GM21529 (cell line): ENCODE results near the gene PCNX3.

Experiments used
- ATAC-seq: cut with Tn5 transposase; IDR thresholded peaks from one replicate; pipeline ENCODE4 v1.9.1; 2021; ENCODE audit not compliant: unreplicated experiment

The PCNX3 gene

DNA sequence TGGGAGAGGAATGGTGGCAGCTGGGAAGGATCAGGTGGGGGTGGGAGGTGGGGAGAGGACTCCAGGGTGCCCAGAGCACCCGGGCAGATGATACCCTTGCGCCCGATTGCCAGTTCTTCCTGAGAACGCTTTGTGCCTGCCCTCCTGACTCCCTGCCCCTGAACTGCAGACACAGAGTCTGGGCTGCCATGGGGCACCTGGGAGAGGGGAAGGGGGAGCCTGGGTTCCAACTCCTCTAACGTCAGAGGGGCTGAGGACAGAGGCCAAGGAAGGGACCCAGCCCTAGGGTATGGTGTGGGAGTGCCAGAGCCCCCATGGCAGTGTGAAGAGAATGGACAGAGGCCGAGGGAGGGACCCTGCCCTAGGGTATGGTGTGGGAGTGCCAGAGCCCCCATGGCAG lies 19.1 kb upstream of the PCNX3 start:
- ATAC-seq = no peak

DNA sequence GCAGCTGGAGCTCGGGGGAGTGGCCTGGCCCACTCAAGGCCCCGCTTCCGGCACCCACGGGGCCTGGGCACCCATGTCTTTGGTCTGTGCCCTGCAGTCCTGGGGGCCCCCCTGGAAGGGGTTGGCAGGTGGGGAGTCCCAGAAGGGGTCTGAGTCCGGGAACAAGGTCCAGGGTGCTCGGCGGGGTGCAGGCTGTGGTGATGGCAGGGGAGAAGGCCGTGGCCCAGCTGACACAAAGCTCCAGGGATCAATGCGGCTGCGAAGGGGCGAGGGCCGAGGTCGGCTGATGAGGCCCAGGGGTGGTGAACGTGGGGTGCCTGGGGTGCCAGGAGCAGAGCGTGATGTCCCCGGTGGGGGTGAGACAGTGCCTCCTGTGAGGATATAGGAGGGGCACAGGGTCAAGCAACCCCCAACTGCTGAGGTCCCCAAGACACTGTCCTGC lies 17.3 kb upstream of the PCNX3 start:
- no peak for ATAC-seq

DNA sequence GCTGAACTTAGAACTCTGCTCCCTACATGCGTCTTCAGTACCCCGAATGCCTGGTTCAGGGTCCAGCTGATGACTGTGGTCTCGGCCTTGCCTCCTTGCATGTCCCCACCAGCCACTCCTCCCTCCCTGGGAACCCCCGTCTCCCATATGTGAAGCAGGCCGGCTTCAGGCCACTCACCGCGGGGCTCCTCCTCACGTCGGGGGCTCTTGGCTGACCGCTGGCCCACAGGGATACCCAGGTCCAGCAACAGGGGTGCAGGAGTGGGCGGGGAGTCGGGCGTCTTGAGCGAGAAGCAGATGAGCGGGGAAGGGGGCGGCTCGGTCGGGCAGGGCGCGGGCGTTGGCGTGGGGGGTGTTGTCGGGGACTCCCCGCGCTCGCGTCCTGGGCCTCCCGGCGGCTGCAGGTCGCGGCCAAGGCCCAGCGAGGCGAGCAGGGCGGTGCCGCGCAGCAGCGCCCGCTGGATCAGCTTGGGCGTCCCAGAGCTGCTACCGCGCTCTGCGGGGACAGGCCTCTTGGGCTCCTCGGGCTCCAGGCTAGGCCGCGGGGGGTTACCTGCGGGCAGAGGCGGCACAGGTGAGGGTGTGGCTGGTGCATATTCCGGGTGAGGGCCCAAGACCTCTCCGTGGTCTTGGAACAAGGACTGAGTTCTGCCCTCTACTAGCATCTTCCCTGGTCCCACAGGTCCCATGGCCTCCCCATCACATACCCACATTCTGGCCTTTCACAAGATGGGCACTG lies 16.2 kb upstream of the PCNX3 start:
- ATAC-seq = no peak

DNA sequence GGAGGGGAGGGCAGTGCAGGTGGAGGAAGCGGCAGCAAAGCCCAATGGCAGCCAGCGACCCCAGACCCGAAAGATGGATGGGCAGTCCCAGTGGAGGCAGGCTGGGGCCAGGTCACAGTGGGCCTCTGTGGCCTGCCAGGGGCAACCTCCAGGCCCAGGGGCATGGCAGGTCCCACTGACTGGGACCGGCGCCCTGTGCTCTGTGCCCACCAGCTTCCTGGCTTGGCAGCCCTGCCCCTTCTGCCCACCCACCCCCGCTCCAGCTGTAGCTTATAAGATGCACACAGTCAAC lies 15.7 kb upstream of the PCNX3 start:
- ATAC-seq = no peak

DNA sequence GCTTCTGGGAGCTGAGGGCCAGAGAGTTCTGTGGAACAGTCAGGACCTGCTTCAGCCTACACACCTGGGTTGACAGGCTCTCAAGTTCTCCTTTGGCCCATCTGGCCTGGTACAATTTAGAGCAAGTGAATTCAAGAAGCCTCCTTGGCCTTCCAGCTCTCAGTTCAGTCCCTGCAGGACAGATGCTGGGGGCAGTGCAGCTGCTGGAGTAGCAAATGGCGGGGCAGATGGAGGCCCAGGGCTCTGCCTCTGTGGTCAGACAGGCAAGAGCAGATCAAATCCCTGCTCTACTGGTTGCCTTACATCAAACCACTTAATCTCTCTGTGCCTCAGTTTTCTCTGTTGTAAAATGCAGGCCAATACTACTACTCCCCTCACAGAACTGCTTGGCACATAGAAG lies 11.3 kb upstream of the PCNX3 start:
- ATAC-seq = no peak

DNA sequence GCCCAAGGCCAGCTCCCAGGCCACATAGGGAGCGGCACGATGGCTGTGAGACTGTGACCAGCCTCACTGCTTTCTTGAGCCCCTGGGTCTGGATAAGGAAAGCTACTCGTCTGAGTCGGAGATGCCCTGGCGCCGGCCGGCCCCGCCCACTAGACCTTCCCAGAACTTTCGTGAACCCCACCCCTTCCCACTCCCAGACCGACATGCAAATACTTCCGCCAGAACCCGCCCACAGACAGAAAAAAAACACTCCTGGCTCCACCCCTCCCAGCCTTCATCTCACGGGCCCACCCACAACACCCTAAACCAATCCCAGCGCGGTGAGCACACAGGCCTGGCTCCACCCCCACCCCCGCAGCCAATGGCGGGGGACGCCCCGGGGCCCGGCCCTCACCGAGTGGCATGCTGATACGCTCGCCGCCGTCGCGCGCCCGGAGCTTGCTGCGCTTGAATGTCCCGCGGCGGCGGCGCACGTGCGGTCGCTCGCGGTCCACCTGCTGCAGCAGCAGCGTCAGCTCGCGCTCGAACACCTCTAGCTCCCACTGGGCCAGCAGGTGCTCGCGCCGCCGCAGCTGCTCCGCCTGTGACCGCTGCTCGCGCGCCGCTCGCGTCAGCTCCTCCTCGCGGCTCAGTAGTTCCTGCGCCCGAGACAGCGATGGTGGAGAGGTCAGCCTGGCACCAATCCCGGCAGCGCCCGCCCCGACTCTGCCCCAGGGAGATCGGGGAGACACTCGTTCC lies 8.5 kb upstream of the PCNX3 start:
- no peak for ATAC-seq

DNA sequence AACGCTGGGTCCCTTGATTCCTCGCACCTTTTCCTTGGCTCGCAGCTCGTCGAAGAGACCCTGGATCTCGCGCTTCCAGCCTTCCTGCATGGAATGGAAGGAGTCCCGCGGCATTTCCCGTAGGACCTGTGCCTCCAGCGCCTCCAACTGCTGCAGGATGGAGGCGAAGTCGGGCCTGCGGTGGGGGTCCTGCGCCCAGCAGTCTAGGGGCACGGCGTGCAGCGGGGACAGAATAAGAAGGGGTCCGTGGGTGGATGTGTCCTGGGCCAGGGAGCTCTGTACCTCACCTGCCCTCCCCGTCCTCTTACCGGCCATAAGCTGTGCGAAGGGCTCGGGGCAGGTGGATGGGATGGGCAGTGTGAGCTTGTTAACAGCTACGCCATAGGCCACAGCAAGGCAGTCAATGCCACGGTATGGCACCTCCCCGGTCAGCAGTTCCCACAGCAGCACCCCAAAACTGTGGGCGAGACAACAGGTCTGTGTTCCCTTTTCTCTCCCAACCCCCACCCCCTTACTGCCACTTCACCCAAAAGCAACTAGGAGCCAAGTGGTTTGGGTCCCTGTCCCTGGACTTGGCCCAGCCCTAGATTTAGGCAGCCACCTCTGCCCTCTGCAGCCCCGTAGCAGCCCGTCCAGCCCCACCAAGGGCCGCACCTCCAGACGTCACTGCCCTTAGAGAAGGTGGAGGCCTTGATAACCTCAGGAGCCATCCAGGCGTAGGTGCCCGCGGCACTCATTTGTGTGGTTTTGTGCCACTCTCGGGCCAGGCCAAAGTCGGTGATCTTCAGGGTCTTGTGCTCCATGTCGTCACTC lies 7.8 kb upstream of the PCNX3 start:
- ATAC-seq = no peak

DNA sequence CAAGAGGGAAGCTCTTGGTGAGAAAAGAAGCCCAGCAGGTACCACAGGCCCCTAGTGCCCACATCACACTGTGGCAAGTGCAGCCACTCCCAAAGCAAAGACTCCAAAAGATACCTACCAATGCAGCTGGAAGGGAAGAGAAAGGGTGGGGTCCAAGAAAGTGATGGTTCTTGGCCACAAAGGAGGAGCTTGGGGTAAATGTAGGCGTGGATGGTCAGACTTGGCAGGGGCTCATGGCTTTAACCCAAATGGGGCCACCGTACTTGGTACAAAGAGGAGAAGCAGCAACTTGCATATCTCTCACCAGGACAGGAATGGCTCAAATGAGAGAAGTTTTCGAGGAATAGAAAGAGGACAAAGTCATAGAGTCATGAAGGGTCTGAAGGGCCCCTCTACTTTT lies 6.3 kb upstream of the PCNX3 start:
- no peak for ATAC-seq

DNA sequence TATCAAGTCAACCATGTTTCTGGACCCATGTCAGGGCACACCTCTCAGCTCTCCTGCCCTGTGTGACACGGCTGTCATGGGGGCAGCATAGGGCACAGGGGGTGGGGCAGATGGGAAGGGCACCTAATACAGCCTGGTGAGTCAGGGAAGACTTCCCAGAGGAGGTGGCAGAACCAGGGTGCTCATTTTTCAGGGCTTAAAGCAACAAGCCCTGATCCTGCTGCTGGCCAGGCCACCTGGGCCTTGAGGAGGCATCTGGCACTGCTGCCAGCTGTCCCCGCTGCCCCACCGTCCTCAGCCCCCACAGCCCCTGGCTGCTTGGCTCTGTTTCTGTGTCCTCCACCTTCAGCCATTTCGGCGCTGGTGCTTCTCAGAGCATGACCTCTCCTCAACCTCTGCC lies 5.9 kb upstream of the PCNX3 start:
- no peak for ATAC-seq

DNA sequence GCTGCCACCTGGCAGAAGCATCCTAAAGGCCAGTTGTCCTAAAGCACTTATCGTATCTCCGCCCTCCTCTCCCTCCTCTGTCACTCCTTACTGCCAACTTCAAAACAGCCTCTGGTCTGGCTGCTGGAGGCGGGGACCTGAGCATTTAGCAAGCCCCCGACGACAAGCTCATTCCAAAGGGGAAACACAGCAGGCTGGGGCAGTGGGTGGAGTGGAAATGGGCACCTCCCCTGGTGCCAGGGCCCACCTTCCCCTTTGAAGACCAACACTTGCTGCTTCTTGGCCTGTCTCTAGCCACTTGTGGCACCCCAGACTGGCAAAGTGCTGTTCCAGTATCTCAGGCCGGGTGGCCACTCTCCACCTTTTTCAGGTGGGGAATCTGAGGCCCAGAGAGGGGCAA lies 5.2 kb upstream of the PCNX3 start:
- no peak for ATAC-seq

DNA sequence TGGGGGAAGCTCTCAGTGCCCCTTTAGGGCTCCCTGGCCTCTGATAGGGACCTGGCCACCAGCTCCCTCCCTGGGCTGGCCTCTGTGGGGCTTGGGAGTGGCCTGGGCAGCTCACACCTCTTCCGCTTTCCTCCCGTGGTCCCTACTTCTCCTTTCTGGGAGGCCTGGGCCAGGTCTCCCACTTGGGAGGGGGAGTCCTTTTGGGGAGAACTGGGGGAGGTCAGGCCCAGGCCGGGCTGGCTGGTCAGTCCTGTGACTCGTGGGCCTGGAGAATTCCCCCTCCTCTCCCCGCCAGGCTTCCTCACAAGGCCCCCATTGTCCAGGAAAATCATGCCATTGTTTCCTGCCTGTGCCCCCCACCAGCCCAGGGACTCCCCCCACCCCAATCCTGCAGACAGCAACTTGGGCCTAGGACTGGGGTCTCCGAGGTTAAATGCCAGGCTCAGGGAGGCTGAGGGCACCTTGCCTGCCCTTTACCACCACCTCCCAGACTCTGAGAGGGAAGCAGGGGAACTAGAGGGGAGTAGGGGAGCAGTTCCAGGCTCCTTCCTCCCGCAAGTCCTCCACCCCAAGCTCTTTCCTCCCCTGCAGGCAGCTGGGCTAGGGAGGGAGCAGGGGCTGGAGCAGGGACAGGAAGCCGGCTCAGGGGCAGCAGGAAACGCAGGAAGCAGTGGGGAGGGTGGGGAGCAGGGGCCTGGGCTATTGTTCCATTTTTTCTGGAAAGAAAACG lies 4.4 kb upstream of the PCNX3 start:
- no peak for ATAC-seq

DNA sequence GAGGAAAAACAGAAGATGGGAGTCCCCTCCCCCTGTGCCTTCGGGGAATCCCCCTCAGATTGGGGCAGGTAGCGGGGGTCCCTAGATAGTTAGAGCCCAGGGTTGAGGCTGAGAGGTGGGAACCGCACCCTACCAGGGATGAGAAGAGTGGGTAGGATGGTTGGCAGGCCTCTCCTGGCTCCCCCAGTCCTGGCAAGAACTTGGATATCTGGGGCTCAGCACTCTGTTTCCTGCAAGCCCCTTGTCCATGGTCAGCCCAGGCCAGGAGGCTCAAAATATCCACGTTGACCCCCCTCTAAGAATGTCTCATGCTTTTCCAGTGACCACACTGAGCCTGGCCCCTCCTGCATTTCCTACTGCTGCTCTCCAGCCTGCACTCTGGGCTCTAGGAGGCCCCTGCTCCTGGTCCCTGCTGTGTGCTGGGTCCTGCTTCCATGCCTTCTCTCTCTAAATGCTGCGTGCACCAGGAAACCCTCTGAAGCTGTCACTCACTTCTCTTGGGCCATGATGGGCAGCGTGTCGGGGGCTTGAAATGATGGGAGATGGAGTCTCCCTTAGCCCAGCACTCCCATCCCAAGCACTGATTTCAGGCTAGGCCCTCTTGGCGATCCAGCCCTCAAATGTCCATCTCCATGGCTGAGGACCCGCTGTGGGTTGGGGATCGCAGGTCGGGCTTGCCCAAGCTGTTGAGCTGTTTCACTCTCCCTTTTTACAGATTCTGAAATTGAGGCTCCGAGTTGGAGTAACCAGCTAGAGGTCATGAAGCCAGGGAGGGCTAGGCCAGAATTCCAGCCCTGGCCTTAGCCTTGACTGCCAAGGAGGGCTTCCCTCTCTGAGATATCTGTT lies 3.6 kb upstream of the PCNX3 start:
- ATAC-seq = no peak

DNA sequence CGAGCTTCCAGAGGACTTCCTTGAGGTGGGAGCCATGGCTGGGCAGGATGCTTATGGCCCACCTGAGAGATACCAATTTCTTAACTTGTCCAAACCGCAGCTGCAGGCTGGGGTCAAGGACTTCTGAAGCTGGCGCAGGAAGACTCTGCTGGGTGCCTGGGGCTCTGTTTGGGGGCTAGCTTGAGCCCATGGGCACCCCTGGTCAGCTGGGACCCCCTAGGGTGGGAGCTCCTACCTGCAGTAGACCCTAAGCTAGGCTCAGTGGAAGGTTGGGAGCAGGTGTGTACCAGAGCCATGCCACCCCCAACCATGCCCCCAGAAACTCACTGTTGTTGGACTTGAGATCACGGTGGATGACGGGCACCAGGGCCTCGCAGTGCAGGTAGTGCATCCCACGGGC lies 2.9 kb upstream of the PCNX3 start:
- no peak for ATAC-seq

DNA sequence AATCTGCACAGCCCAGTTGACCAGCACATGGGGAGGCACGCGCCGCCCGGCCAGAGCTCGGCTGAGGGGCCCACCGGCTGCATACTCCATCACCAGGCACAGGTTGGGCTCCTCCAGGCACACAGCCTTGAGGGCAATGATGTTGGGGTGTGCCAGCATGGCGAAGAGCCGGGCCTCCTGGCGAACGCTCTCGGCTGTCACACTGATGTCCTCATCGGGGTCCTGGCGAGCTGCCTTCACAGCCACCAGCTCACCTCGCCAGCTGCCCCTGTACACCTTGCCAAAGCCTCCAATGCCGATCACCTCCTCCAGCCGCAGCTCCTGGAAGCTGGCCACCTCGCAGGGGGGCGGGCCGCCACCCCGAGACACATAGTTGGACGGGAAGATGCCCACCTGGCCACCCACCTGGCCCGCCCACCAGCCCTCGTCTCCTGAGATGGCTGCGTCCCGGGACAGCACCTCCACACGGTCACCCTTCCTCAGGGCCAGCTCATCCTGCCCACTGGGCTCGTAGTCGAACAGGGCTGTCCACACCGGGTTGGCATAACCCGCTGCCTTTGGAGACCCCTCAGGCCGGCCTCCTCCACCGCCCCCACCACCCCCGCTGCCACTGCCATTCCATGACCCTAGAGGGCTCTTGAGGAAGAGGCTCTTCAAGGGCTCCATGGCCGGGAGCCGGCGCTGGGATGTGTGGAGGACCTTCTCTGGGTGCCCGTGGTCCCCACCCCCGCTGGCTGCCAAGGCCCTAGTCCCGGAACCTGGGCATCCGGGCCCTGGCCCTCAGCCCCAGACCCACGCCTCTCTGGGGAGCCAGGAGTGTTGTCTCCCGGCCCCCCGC lies 2.3 kb upstream of the PCNX3 start:
- no peak for ATAC-seq

DNA sequence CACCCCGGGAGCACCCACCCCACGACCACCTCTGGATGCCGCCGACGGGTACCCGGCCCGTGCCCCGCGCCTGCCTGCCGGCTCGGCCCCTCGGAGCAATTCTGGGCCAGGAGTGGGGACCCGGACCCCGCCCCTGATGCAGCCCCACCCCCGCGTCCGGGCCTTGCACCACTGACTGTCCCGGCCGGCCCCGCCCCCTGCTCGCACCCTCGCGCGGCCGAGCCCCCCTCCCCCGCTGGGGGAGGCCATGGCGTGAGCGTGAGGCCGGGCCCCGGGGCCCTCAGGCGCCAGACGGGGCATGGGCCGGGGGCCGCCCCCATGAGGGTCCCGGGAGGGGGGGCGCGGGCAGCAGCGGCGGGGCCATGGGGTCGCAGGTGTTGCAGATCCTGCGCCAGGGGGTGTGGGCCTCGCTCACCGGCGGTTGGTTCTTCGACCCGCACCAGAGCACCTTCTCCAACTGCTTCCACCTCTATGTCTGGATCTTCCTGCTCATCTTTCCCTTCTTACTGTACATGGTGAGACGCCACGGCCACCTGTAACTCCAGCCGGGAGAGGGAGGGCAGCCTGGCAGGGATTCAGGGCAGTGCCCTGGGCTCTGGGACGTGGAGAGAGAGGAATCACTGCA lies 486 bp downstream of the PCNX3 start:
- peak; percentile 1 for ATAC-seq

DNA sequence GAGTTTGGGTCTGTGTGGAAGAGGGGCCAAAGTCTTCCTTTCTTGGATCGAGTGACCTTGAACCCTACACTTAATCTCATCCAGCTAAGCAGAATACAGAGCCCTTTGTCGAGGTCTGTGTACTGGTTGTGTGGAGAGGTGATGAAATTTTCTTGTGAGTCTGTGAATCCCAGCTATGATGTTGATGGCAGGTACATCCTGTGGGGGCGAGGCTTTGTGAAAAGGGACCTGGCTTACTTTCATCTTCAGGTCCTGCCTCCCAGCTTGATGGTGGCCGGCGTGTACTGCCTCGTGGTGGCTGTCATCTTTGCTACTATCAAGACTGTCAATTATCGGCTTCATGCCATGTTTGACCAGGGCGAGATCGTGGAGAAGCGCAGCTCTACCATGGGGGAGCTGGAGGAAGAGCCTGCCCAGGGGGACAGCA lies 1.0 kb downstream of the PCNX3 start:
- no peak for ATAC-seq

DNA sequence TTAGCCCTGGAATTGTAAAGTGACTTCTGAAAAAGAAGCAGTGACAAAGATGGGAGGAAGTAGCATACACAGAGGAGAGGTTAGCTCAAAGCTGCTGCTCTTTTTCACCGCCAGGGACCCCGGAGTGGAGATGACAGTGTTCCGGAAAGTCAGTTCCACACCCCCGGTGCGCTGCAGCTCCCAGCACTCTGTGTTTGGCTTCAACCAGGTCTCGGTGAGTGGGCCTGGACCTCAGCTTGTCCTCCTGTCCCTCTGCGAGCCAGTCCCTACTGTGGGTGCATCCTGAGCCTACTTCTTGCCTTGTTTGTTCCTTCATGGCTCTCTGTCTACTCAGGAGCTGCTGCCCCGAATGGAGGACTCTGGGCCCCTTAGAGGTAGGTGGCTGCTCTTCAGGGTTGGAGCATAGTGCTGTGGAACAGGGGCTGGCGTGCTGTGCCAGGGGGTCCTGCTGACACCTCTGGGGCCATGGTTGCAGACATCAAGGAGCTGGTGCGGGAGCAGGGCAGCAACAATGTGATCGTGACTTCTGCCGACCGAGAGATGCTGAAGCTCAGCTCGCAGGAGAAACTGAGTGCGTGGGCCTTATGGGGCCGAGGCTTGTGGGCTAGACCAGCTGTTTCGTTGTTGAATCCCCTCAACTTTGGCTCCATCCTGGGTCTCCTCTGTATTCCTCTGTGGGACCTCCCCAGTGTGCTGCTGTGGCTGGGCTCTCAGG lies 1.7 kb downstream of the PCNX3 start:
- no peak for ATAC-seq

DNA sequence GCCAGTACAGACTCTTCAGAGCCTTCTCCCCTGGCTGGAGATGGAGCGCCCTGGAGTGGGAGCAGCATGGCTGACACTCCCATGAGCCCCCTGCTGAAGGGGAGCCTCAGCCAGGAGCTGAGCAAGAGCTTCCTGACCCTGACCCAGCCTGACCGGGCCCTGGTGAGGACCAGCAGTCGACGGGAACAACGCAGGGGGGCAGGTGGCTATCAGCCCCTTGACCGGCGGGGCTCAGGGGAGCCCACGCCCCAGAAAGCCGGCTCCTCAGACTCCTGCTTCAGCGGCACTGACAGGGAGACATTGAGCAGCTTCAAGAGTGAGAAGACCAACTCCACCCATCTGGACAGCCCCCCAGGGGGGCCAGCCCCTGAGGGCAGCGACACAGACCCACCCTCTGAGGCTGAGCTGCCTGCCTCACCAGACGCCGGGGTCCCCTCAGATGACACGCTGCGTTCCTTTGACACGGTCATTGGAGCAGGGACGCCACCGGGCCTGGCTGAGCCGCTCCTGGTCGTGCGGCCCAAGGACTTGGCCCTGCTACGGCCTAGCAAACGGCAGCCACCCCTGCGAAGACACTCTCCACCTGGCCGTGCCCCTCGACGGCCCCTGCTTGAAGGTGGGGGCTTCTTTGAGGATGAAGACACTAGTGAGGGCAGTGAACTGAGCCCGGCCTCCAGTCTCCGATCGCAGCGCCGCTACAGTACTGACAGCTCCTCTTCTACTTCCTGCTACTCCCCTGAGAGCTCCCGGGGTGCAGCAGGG lies 2.6 kb downstream of the PCNX3 start:
- ATAC-seq = no peak
